Embryonic facial prominence (tissue), 1 donor: ENCODE data around the gene SLC16A3.

Experiments
- DNase-seq: peaks from one replicate; pipeline ENCODE4 v3.0.0-alpha.2; 2016; ENCODE audit errors: extremely low spot score

The SLC16A3 gene

DNA sequence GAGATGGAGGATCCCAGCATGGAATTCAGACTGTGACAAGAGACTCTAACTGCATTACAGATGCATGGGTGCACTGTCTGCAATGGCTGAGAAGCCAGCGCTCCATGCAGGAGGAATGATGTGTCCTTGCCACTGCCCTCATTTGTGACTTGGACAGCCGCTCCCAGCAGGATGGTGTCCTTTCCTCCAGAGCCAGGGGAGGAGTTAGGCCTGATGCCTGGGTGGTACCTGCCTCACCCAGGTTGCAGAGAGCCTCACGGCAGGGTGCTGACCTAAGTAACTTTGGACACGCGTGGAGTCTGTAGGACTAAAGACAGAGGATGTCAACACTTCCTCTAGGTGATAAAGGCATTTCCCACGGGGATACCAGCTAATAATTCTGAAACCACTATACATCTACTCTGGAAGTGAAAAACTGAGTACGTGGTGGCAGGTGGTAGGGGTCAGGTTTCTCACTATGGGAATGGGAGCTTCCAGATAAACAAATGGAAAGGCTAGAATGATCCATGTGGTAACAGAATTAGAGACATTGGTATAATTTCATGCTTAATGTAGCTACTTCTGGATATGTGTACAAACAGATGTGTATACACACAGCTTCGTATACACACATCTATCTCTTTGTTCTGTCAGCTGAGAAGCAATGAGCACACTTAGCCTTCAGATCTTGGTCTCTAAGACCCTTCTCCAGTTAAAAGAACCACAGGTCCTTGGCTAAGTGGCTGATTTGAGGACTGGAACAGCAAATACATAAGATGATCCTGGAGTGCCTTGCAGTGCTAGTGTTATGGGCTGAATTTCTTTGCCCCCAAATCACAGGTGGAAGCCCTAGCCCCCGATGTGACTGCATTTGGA is 58.4 kb downstream of the SLC16A3 start:
- no peak for DNase-seq

DNA sequence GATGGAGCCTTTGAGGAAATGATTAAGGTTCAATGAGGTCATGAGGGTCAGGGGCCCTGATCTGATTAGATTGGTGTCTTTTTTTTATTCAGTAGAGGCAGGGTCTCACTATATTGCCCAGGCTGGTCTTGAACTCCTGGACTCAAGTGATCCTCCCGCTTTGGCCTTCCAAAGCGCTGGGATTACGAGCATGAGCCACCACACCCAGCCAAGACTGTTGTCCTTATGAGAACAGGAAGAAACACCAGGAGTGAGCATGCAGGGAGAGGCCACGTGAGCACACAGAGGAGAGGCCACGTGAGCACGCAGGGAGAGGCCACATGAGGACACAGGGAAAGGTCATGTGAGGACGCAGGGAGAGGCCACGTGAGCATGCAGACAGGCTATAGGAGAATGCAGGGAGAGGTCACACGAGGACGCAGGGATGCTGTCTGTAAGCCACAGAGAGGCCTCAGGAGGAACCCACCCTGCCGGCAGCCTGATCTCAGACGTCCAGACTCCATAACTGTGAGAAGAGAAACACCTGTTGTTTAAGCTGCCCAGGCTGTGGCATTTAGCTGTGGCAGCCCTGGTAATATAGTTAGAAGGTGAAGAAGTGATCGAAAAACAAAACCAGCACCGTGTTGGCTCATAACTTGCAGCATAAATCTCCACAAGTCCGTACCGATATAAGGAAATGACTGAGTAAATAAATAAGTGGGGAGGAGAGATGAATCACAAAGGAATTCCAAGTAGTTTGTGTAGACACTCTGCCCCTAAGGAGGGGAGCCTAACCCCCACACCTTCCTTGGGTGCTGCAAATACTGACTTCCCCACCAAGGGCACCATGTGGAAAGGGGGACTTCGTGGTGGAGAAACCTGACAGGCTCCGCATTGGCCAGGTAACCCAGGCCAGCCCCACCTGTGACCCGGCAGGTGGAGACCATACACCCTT is 59.3 kb downstream of the SLC16A3 start:
- no peak for DNase-seq
